Caco-2 (cell line): ENCODE data around the gene RAB40B. TPM values are rescaled to one million over a fixed set of nuclear protein-coding genes. Genes with fewer than 3 reads are reported as not detected.

Experiments used
- BruUV-seq: library from RNA; stranded (reverse); fragments of 400-500 nt; replicated peaks from 2 replicates; lab custom pipeline; 2021; lab: Mats Ljungman, UMichigan
- CTCF ChIA-PET: fragments of 300-600 bp; sonication (Branson Sonifier 250); formaldehyde crosslinking; loops from one replicate; lab custom pipeline; 2022; ENCODE audit warnings: antibody characterized with exemption; lab: Charles Lee
- POLR2A ChIA-PET: fragments of 300-600 bp; sonication (Branson Sonifier 250); formaldehyde crosslinking; loops from one replicate; lab custom pipeline; 2022; ENCODE audit warnings: antibody characterized with exemption; lab: Charles Lee
- DNase-seq, 2 experiments: peaks; one replicate each; pipeline versions ENCODE4 v3.0.0 to v3.0.0-alpha.2; 2020 to 2022
- H3K27me3 ChIP-seq: replicated peaks from 2 replicates; pipeline ENCODE4 v1.6.0; 2011; ENCODE audit warnings: low read length; ENCODE audit not compliant: control insufficient read depth, insufficient read depth
- H3K36me3 ChIP-seq: 2 replicates; pipeline ENCODE4 v1.5.1; 2011; ENCODE audit warnings: low read length; ENCODE audit not compliant: control insufficient read depth, insufficient read depth
- H3K4me1 ChIP-seq: fragments of 250-450 bp; sonication (Bioruptor Pico); 2 replicates; pipeline ENCODE4 v1.5.1; 2020; ENCODE audit warnings: mild to moderate bottlenecking
- H3K4me3 ChIP-seq: 2 replicates; pipeline ENCODE4 v1.5.1; 2011; ENCODE audit warnings: low read depth, mild to moderate bottlenecking, control low read depth, low read length
- H3K9me3 ChIP-seq: fragments of 250-450 bp; sonication (Bioruptor Pico); 2 replicates; pipeline ENCODE4 v1.5.1; 2020; ENCODE audit warnings: mild to moderate bottlenecking, moderate library complexity
- H3K27ac Mint-ChIP-seq: one replicate; pipeline ENCODE4 v1.8.0; 2022; ENCODE audit warnings: mixed read lengths; ENCODE audit not compliant: unreplicated experiment
- H3K27me3 Mint-ChIP-seq: one replicate; pipeline ENCODE4 v1.8.0; 2022; ENCODE audit warnings: mixed read lengths; ENCODE audit not compliant: insufficient read depth, unreplicated experiment
- H3K36me3 Mint-ChIP-seq: one replicate; pipeline ENCODE4 v1.8.0; 2022; ENCODE audit warnings: mild to moderate bottlenecking, mixed read lengths; ENCODE audit not compliant: insufficient read depth, unreplicated experiment
- H3K4me1 Mint-ChIP-seq: one replicate; pipeline ENCODE4 v1.8.0; 2022; ENCODE audit warnings: low read depth, mixed read lengths; ENCODE audit not compliant: unreplicated experiment
- H3K4me3 Mint-ChIP-seq: one replicate; pipeline ENCODE4 v1.8.0; 2022; ENCODE audit warnings: mild to moderate bottlenecking, moderate library complexity, mixed read lengths; ENCODE audit not compliant: unreplicated experiment
- H3K9me3 Mint-ChIP-seq: one replicate; pipeline ENCODE4 v1.8.0; 2022; ENCODE audit warnings: mixed read lengths; ENCODE audit not compliant: unreplicated experiment
- intact Hi-C: fragments of 100-400 bp; cut with micrococcal nuclease; formaldehyde crosslinking; loops from one replicate; pipeline ENCODE4 v1.10.0; 2022; ENCODE audit not compliant: unreplicated experiment
- total RNA-seq: library from RNA; stranded (reverse); gene quantifications from 2 replicates; pipeline ENCODE4 v1.2.3, GENCODE V29; 2022
- TF ChIP-seq, protein P1 (sequence below), 2 experiments: fragments of 200-600 bp in 1 of 2; IDR thresholded peaks; 1 replicate in 1 of 2; 2 replicates in 1 of 2; pipeline versions ENCODE4 v1.5.1 to v1.8.0; 2011 to 2022; ENCODE audit warnings: antibody characterized with exemption in 1 of 2, control low read depth in 1 of 2, inconsistent platforms in 1 of 2, low read depth in 1 of 2, low read length in 1 of 2, mild to moderate bottlenecking in 1 of 2, moderate library complexity in 1 of 2; ENCODE audit not compliant: insufficient read depth in 1 of 2, severe bottlenecking in 1 of 2, unreplicated experiment in 1 of 2

RAB40B gene
- total RNA-seq, 1 experiment from 2014 or later, result 8.8 TPM

DNA sequence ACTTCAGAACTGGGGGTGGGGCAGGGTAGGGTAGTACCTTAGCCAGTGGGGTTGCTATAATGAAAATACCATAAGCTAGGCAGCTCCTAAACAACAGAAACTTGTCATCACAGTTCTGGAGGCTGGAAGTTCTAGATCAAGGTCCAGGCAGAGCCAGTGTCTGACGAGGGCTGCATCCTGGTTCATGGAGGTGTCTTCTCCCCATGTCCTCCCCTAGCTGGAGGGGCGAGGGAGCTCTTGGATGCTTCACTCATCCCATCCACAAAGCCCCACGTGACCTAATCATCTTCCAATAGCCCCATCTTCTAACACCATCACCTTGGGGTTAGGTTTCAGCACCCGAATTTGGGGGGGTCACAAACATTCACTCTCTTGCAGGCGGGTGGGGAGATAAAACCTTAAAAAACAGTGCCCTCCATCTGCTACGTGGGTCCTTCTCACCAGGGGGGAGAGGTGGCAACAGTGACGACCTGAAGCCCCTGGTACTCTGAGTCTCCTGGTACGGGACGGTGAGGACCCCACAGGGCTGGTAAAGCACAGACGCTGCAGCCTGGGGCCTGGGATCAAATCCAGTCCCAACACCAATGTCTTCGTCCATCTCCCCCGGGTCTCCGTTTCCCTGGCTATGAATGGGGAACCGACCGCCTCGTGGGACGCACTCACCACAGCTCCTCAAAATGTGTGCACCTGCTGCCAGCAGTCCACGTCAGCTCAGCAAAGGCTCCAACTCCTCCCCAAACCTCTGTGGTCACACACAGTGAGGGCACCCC is 22.8 kb downstream of the RAB40B start:
- Histone ChIP-seq H3K4me3 (no peak overlapping the region), H3K36me3 (no peaks in the 10 kb centered on the region), H3K27me3 (no peaks in the 10 kb centered on the region), H3K9me3 (peaks cover 4% of the 10 kb centered on the region; the same call in 1 of the 2 replicates), H3K4me1 (no peaks in the 10 kb centered on the region)
- Mint-ChIP-seq H3K27ac (no peak overlapping the region), H3K27me3 (no peaks in the 10 kb centered on the region), H3K4me1 (no peaks in the 10 kb centered on the region), H3K4me3 (no peak overlapping the region), H3K36me3 (no peaks in the 10 kb centered on the region), H3K9me3 (peaks cover 20% of the 10 kb centered on the region)
- ChIA-PET POLR2A (no interaction called here), CTCF (no interaction called here)
- intact Hi-C loops, result no loop called here
- TF ChIP-seq, protein P1, sequence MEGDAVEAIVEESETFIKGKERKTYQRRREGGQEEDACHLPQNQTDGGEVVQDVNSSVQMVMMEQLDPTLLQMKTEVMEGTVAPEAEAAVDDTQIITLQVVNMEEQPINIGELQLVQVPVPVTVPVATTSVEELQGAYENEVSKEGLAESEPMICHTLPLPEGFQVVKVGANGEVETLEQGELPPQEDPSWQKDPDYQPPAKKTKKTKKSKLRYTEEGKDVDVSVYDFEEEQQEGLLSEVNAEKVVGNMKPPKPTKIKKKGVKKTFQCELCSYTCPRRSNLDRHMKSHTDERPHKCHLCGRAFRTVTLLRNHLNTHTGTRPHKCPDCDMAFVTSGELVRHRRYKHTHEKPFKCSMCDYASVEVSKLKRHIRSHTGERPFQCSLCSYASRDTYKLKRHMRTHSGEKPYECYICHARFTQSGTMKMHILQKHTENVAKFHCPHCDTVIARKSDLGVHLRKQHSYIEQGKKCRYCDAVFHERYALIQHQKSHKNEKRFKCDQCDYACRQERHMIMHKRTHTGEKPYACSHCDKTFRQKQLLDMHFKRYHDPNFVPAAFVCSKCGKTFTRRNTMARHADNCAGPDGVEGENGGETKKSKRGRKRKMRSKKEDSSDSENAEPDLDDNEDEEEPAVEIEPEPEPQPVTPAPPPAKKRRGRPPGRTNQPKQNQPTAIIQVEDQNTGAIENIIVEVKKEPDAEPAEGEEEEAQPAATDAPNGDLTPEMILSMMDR (IDR thresholded peaks at IDR 0.05; ENCODE audit: insufficient read depth in 1 of 2, low read depth in 1 of 2, low read length in 1 of 2, severe bottlenecking in 1 of 2, unreplicated experiment in 1 of 2), result no peak
- DNase-seq, result no peak
- no TSS peak for BruUV-seq

DNA sequence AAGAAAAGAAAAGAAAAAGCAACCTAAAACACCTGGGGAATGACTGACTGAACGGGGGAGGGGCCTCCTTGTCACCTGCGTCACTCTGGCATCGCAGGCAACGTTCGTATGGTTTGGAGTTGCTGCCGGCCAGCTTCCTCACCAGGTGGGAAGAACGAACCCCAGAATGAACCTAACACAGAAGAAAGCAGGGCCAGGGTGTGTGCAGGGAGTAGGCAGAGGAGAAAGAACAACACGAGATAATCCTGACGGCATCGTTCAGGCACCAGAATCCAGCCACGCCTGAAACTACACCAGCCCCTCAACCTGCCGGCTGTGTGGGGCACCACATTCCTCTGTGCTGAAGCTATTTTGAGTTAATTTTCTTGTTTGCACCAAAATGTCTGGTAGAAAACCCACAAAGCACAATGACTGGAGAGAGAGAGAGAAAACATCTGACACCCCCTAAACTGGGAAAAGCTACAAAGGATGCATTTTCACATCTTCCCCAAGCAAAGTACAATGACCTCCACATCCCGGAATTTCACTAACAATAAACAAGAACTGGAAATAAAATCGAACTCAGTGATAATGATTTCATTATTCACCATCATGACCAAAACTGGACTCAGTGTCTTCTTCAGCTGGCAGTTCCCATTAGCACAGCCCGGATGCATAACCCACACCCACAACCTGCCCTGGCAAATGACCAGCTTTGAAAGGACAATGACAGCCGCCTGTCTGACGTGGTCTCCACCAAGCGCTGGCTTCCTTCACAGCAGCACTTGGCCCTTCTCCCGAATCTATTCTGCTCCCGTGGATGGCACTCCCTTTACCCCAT is 23.6 kb downstream of the RAB40B start:
- ChIA-PET CTCF (no interaction called here), POLR2A (no interaction called here)
- H3K4me3 Mint-ChIP-seq, result no peak overlapping the region
- H3K27me3 ChIP-seq, result no peaks in the 10 kb centered on the region
- H3K4me1 Mint-ChIP-seq, result no peaks in the 10 kb centered on the region
- H3K36me3 Mint-ChIP-seq, result no peaks in the 10 kb centered on the region
- peaks cover 20% of the 10 kb centered on the region for H3K9me3 Mint-ChIP-seq
- no peaks in the 10 kb centered on the region for H3K4me1 ChIP-seq
- no TSS peak for BruUV-seq
- H3K4me3 ChIP-seq, result no peak overlapping the region
- intact Hi-C loops, result no loop called here
- no peak for DNase-seq
- H3K27ac Mint-ChIP-seq, result no peak overlapping the region
- no peaks in the 10 kb centered on the region for H3K9me3 ChIP-seq
- no peaks in the 10 kb centered on the region for H3K36me3 ChIP-seq
- no peaks in the 10 kb centered on the region for H3K27me3 Mint-ChIP-seq
- TF ChIP-seq, protein P1 (IDR thresholded peaks at IDR 0.05; ENCODE audit: insufficient read depth in 1 of 2, low read depth in 1 of 2, low read length in 1 of 2, severe bottlenecking in 1 of 2, unreplicated experiment in 1 of 2), result no peak

DNA sequence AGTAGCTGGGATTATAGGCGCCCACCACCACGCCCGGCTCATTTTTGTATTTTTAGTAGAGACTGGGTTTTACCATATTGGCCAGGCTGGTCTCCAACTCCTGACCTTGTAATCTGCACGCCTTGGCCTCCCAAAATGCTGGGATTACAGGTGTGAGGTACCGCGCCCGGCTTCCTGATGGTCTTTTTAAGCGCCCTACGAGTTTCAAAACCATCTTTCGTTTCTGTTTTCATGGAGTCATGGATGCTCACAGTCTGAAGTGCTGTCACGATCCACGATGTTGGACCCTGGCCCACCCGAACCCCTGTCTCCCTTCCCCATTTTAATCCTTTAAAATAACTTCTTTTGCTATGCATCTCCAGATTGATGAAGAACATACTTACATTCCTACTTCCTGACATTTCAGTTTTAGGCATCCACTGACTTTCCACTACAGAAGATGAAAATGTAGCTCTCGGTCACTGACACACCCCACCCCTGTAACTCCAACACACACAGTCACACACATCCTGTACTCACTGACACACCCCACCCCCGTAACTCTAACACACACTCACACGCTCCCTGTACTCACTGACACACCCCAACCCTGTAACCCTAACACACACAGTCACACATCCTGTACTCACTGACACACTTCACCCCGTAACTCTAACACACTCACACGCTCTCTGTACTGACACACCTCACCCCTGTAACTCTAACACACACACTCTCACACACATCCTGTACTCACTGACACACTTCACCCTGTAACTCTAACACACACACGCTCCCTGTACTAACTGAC is 27.6 kb downstream of the RAB40B start:
- H3K4me1 ChIP-seq, result no peaks in the 10 kb centered on the region
- H3K4me3 ChIP-seq, result no peak overlapping the region
- TF ChIP-seq, protein P1 (IDR thresholded peaks at IDR 0.05; ENCODE audit: insufficient read depth in 1 of 2, low read depth in 1 of 2, low read length in 1 of 2, severe bottlenecking in 1 of 2, unreplicated experiment in 1 of 2), result no peak
- DNase-seq, result no peak
- H3K4me3 Mint-ChIP-seq, result no peak overlapping the region
- no peaks in the 10 kb centered on the region for H3K36me3 Mint-ChIP-seq
- H3K36me3 ChIP-seq, result no peaks in the 10 kb centered on the region
- ChIA-PET CTCF (no interaction called here), POLR2A (no interaction called here)
- BruUV-seq, result no TSS peak
- no peaks in the 10 kb centered on the region for H3K27me3 Mint-ChIP-seq
- no peaks in the 10 kb centered on the region for H3K27me3 ChIP-seq
- H3K4me1 Mint-ChIP-seq, result peaks cover 7% of the 10 kb centered on the region
- H3K27ac Mint-ChIP-seq, result no peak overlapping the region
- no peaks in the 10 kb centered on the region for H3K9me3 ChIP-seq
- H3K9me3 Mint-ChIP-seq, result peaks cover 20% of the 10 kb centered on the region
- intact Hi-C loops, result no loop called here
